Measurements from ENCODE around the gene TTC7B.

The TTC7B gene

GRCh38 chr14:90608281-90608680 is 207.9 kb downstream of the TTC7B start:
- no peak for DNase-seq
- TF ChIP-seq, protein P1, sequence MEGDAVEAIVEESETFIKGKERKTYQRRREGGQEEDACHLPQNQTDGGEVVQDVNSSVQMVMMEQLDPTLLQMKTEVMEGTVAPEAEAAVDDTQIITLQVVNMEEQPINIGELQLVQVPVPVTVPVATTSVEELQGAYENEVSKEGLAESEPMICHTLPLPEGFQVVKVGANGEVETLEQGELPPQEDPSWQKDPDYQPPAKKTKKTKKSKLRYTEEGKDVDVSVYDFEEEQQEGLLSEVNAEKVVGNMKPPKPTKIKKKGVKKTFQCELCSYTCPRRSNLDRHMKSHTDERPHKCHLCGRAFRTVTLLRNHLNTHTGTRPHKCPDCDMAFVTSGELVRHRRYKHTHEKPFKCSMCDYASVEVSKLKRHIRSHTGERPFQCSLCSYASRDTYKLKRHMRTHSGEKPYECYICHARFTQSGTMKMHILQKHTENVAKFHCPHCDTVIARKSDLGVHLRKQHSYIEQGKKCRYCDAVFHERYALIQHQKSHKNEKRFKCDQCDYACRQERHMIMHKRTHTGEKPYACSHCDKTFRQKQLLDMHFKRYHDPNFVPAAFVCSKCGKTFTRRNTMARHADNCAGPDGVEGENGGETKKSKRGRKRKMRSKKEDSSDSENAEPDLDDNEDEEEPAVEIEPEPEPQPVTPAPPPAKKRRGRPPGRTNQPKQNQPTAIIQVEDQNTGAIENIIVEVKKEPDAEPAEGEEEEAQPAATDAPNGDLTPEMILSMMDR (IDR thresholded peaks at IDR 0.05; ENCODE audit: low read depth, low read length): no peak
- H3K4me3 ChIP-seq (ENCODE audit: low read depth, low read length): no peak overlapping the region
- peaks cover 15% of the 10 kb centered on the region for H3K4me1 ChIP-seq
- H3K27me3 ChIP-seq: no peaks in the 10 kb centered on the region
- no peaks in the 10 kb centered on the region for H3K9me3 ChIP-seq
- no peaks in the 10 kb centered on the region for H3K36me3 ChIP-seq

DNA sequence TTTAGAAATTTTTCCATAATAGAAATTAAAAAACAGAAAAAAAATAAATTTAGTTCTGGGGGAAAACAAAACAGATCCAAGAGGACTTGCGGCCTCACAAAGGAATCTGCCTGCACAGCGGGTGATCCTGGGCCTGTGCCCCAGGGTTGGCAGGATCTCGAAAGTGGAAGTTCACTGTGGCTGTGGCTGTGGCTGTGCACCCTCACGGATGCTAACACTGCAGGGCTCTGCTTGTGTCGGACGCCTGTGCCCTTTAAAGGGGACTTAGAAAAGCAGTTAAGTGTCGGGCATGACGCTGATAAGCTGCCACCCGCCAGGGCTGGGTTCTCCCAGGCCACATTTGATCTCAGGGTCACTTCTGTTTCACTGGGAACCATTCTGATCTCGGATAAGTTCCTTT is 209.1 kb downstream of the TTC7B start:
- DNase-seq: no peak

DNA sequence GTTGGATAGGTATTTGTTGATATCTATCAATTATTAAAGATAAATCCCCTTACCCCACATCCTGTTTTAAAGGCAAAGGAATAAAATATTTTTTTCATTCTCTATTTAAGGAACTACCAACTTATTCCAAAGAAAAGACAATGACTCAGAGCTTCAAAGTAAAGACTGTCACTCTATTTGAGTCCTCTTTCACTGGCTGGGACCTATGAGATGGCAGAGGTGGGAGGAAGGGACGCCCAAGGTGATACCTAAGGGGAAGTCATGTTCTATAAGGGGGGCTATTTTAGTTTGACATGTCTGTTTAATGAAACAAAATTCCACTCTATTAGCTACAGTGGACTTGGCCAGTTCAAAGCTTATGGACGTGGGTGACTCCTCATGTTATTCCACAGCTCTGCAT is 209.8 kb downstream of the TTC7B start:
- Histone ChIP-seq H3K27me3 (no peaks in the 10 kb centered on the region), H3K4me1 (peaks cover 5% of the 10 kb centered on the region), H3K4me3 (ENCODE audit: low read depth, low read length) (no peak overlapping the region), H3K36me3 (no peaks in the 10 kb centered on the region), H3K9me3 (no peaks in the 10 kb centered on the region)
- TF ChIP-seq, protein P1 (IDR thresholded peaks at IDR 0.05; ENCODE audit: low read depth, low read length): no peak
- no peak for DNase-seq

More for the DNA sequence above, 209.1 kb downstream of the TTC7B start:
- H3K27me3 ChIP-seq: no peaks in the 10 kb centered on the region
- H3K9me3 ChIP-seq: no peaks in the 10 kb centered on the region
- TF ChIP-seq, protein P1 (IDR thresholded peaks at IDR 0.05; ENCODE audit: low read depth, low read length): no peak
- no peaks in the 10 kb centered on the region for H3K36me3 ChIP-seq
- H3K4me1 ChIP-seq: peaks cover 10% of the 10 kb centered on the region
- no peak overlapping the region for H3K4me3 ChIP-seq (ENCODE audit: low read depth, low read length)

- H3K9me3 ChIP-seq: no peaks in the 10 kb centered on the region
- no peaks in the 10 kb centered on the region for H3K36me3 ChIP-seq
- TF ChIP-seq, protein P1 (IDR thresholded peaks at IDR 0.05; ENCODE audit: low read depth, low read length): no peak
- peaks cover 5% of the 10 kb centered on the region for H3K4me1 ChIP-seq
- no peaks in the 10 kb centered on the region for H3K27me3 ChIP-seq
- no peak for DNase-seq
- H3K4me3 ChIP-seq (ENCODE audit: low read depth, low read length): no peak overlapping the region
Measured at GRCh38 chr14:90605430-90605829, 210.8 kb downstream of the TTC7B start.

- H3K4me1 ChIP-seq: peaks cover 5% of the 10 kb centered on the region
- no peak overlapping the region for H3K4me3 ChIP-seq (ENCODE audit: low read depth, low read length)
- H3K9me3 ChIP-seq: no peaks in the 10 kb centered on the region
- TF ChIP-seq, protein P1 (IDR thresholded peaks at IDR 0.05; ENCODE audit: low read depth, low read length): no peak
- DNase-seq: no peak
- no peaks in the 10 kb centered on the region for H3K36me3 ChIP-seq
- no peaks in the 10 kb centered on the region for H3K27me3 ChIP-seq
Measured at GRCh38 chr14:90604356-90604755, 211.9 kb downstream of the TTC7B start.

DNA sequence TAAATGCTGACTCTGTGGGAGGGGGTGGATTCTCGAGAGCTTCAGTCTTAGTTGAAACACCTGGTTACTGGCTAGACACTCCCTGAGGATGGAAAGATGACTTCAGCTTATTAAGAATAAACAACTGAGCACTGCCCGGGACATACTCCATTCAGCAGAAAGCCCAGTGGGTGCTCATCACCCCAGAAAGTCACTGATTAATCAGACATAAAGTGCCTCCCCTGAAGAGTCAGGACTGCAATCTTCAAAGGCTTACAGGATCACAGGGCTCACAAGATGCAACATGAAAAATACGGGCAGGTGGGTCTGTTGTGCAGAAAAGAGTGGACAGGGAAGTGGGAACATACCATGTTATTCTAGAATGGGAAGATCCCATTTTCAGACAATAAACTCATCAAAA is 212.4 kb downstream of the TTC7B start:
- no peak for DNase-seq

More for the DNA sequence above, 212.4 kb downstream of the TTC7B start:
- H3K4me1 ChIP-seq: peaks cover 5% of the 10 kb centered on the region
- no peak overlapping the region for H3K4me3 ChIP-seq (ENCODE audit: low read depth, low read length)
- H3K27me3 ChIP-seq: no peaks in the 10 kb centered on the region
- TF ChIP-seq, protein P1 (IDR thresholded peaks at IDR 0.05; ENCODE audit: low read depth, low read length): no peak
- H3K9me3 ChIP-seq: no peaks in the 10 kb centered on the region
- H3K36me3 ChIP-seq: no peaks in the 10 kb centered on the region

All from BE2C (cell line).